ENCODE data around the gene GAS5. TPM values are rescaled to one million over a fixed set of nuclear protein-coding genes. Genes with fewer than 3 reads are reported as not detected.

The GAS5 gene
- total and polyA plus RNA-seq, 10 of the 15 experiments (the other 5 are each of a cell fraction or from before 2014, with no cell fraction given) = 289 to 1,137 (median 699) TPM

- Histone ChIP-seq H3K27me3 (replicated peaks in 1 of 2; ENCODE audit: control insufficient read depth in 2 of 2, insufficient read depth in 2 of 2, low read length in 1 of 2) (no peaks in the 10 kb centered on the region), H4K20me1 (ENCODE audit: control insufficient read depth, insufficient read depth) (no peaks in the 10 kb centered on the region), H3K36me3 (ENCODE audit: control insufficient read depth in 2 of 2, insufficient read depth in 2 of 2, low read length in 1 of 2) (peaks cover 1 to 8% of the 10 kb centered on the region in 2 experiments; a peak in 3 of 4 replicates), H2AFZ (ENCODE audit: control insufficient read depth, low read depth, low read length) (peak overlapping the region; percentile 2; the same call in 1 of the 2 replicates), H3K9ac (ENCODE audit: control insufficient read depth, insufficient read depth, low read length) (no peak overlapping the region), H3K4me1 (ENCODE audit: control insufficient read depth, insufficient read depth, low read length) (peaks cover 15% of the 10 kb centered on the region), H3K27ac (ENCODE audit: control insufficient read depth, insufficient read depth) (peak overlapping the region; percentile 89), H3K79me2 (ENCODE audit: control insufficient read depth, insufficient read depth, low read length) (peaks cover 23% of the 10 kb centered on the region), H3K4me2 (ENCODE audit: control insufficient read depth, insufficient read depth) (peak overlapping the region; percentile 95; the same call in 1 of the 2 replicates), H3K9me3 (replicated peaks; ENCODE audit: control insufficient read depth, insufficient read depth, low read length) (no peaks in the 10 kb centered on the region), H3K4me3 (no peak overlapping the region)
- no TSS peak for BruUV-seq (replicated peaks)
- CTCF ChIA-PET = interaction anchor here (1.6 to 1.8 kb wide), 2 partner anchors 11 to 442 kb away, joined by 3 to 5 read pairs; no protein-coding TSS in a partner anchor
- POLR2A ChIA-PET = no interaction called here
- SMC1A ChIA-PET (ENCODE audit: uncharacterized antibody, unreplicated experiment) = interaction anchor here (1.0 to 3.1 kb wide), 2 partner anchors 47 to 440 kb away, joined by 3 to 11 read pairs; partner anchors contain the start of genes CENPL and DARS2
- peak; percentile 23 for FAIRE-seq
- in situ Hi-C loops (cut with MboI) = no loop called here
- no peak for ATAC-seq
- intact Hi-C loops (cut with micrococcal nuclease; ENCODE audit: unreplicated experiment) = no loop called here
- no peak for DNase-seq (ENCODE audit: low read depth, low spot score)
- WGBS (ENCODE audit: insufficient coverage, insufficient replicate concordance, low lambda C conversion rate, missing lambda C conversion rate) = 98% methylated on average over 5 of the region's 5 CpGs
- RAD21 ChIA-PET (ENCODE audit: unreplicated experiment) = no interaction called here
- no peak for TF ChIP-seq PAX5 (IDR thresholded peaks at IDR 0.05; ENCODE audit: borderline replicate concordance, low read depth, low read length)
- no peak for TF ChIP-seq CBFB (IDR thresholded peaks at IDR 0.05; ENCODE audit: low read depth)
- no peak for TF ChIP-seq PKNOX1 (IDR thresholded peaks at IDR 0.05)
- TF ChIP-seq ZNF274 (IDR thresholded peaks at IDR 0.05; ENCODE audit: insufficient read depth, insufficient read length) = no peak
- TF ChIP-seq REST (IDR thresholded peaks at IDR 0.05; ENCODE audit: low read depth, low read length) = no peak
- no peak for TF ChIP-seq SKIL (IDR thresholded peaks at IDR 0.05; ENCODE audit: low read depth, poor library complexity, severe bottlenecking)
- TF ChIP-seq IRF4 (IDR thresholded peaks at IDR 0.05; ENCODE audit: low read depth, low read length) = no peak
- no peak for TF ChIP-seq ELK1 (IDR thresholded peaks at IDR 0.05; ENCODE audit: low read depth, low read length)
- no peak for TF ChIP-seq CUX1 (IDR thresholded peaks at IDR 0.05; ENCODE audit: insufficient replicate concordance, low read depth, low read length)
These were observed 3.3 kb upstream of the GAS5 start for GRCh38 chr1:173871091-173871490.

All from GM12878 (cell line).